B cell (primary cell): ENCODE data around the gene SASH1. TPM values are rescaled to one million over a fixed set of nuclear protein-coding genes. Genes with fewer than 3 reads are reported as not detected.

ENCODE experiments used
- ATAC-seq: fragments of 200-7000 bp; cut with Tn5 transposase; one replicate; pipeline ENCODE4 v1.10.0; 2021; ENCODE audit warnings: low read depth, mild to moderate bottlenecking, moderate number of reproducible peaks, moderate library complexity
- CTCF ChIA-PET: fragments of 350-600 bp; sonication (Branson Sonifier 250); formaldehyde crosslinking; loops from one replicate; lab custom pipeline; 2021; ENCODE audit warnings: antibody characterized with exemption, inconsistent platforms; lab: Charles Lee
- POLR2A ChIA-PET: fragments of 350-600 bp; sonication (Branson Sonifier 250); formaldehyde crosslinking; loops from one replicate; lab custom pipeline; 2021; ENCODE audit warnings: antibody characterized with exemption; lab: Charles Lee
- DNase-seq: peaks from one replicate; pipeline ENCODE4 v3.0.0; 2013
- H2AFZ ChIP-seq: 2 replicates; pipeline ENCODE4 v1.6.1; 2012; ENCODE audit warnings: mild to moderate bottlenecking, low read depth, low read length; ENCODE audit not compliant: insufficient read depth, poor library complexity, severe bottlenecking
- H3K27ac ChIP-seq, 2 donors: 1 replicate in 1 of 2; 2 replicates in 1 of 2; pipeline ENCODE4 v1.5.1; 2012 to 2013; ENCODE audit warnings: low read length in 2 of 2, mild to moderate bottlenecking in 2 of 2, moderate library complexity in 1 of 2
- H3K27me3 ChIP-seq, 4 experiments: fragments of 200-600 bp in 1 of 4; sonication (generic) in 1 of 4; replicated peaks in 1 of 4; 1 replicate in 2 of 4; 2 replicates in 2 of 4; pipeline versions ENCODE4 v1.6.1 to v1.7.0; 2013 to 2016; ENCODE audit warnings: low read length in 3 of 4, mild to moderate bottlenecking in 2 of 4, mixed read lengths in 1 of 4, moderate library complexity in 1 of 4; ENCODE audit not compliant: insufficient read depth in 4 of 4, control insufficient read depth in 3 of 4; ENCODE audit errors: control extremely low read depth in 1 of 4
- H3K36me3 ChIP-seq, 2 experiments: replicated peaks in 1 of 2; 1 replicate in 1 of 2; 2 replicates in 1 of 2; pipeline versions ENCODE4 v1.6.1 to v1.7.1; 2013; ENCODE audit warnings: low read length in 1 of 2; ENCODE audit not compliant: insufficient read depth in 2 of 2, control insufficient read depth in 1 of 2; ENCODE audit errors: control extremely low read depth in 1 of 2, extremely low read depth in 1 of 2
- H3K4me1 ChIP-seq, 2 donors: fragments of 200-600 bp in 1 of 2; sonication (generic) in 1 of 2; 1 replicate in 1 of 2; 2 replicates in 1 of 2; pipeline versions ENCODE4 v1.5.1 to v1.6.1; 2013 to 2017; ENCODE audit warnings: low read length in 2 of 2; ENCODE audit not compliant: control insufficient read depth in 2 of 2, insufficient read depth in 2 of 2
- H3K4me2 ChIP-seq: replicated peaks from 2 replicates; pipeline ENCODE3; 2012; ENCODE audit warnings: mild to moderate bottlenecking, low read depth, low read length; ENCODE audit not compliant: poor library complexity, severe bottlenecking
- H3K4me3 ChIP-seq, 5 experiments: fragments of 200-600 bp in 1 of 5; sonication (generic) in 1 of 5; 1 replicate in 3 of 5; 2 replicates in 2 of 5; pipeline versions ENCODE4 v1.5.1 to v1.7.0; 2011 to 2016; ENCODE audit warnings: low read length in 4 of 5, mild to moderate bottlenecking in 4 of 5, low read depth in 2 of 5, control low read depth in 1 of 5, moderate library complexity in 1 of 5; ENCODE audit not compliant: insufficient read depth in 1 of 5; ENCODE audit errors: control extremely low read depth in 1 of 5, extremely low read depth in 1 of 5
- H3K79me2 ChIP-seq: fragments of 200-600 bp; sonication (generic); one replicate; pipeline ENCODE4 v1.6.0; 2016; ENCODE audit warnings: low read length; ENCODE audit not compliant: control insufficient read depth, insufficient read depth
- H3K9ac ChIP-seq: fragments of 200-600 bp; sonication (generic); 2 replicates; pipeline ENCODE4 v1.6.1; 2017; ENCODE audit warnings: mild to moderate bottlenecking, low read length, moderate library complexity
- H3K9me3 ChIP-seq, 3 donors: one replicate each; pipeline versions ENCODE4 v1.6.1 to v1.7.1; 2013; ENCODE audit warnings: low read length in 2 of 3; ENCODE audit not compliant: control insufficient read depth in 2 of 3, insufficient read depth in 1 of 3; ENCODE audit errors: control extremely low read depth in 1 of 3
- H4K20me1 ChIP-seq: 2 replicates; pipeline ENCODE4 v1.6.0; 2012; ENCODE audit warnings: mild to moderate bottlenecking, low read length; ENCODE audit not compliant: insufficient read depth, control insufficient read depth, poor library complexity, severe bottlenecking
- H3K27ac Mint-ChIP-seq: one replicate; pipeline ENCODE4 v1.8.0; 2021; ENCODE audit warnings: mixed read lengths
- H3K27me3 Mint-ChIP-seq: one replicate; pipeline ENCODE4 v1.8.0; 2021; ENCODE audit warnings: mixed read lengths
- H3K4me1 Mint-ChIP-seq: one replicate; pipeline ENCODE4 v1.8.0; 2021; ENCODE audit warnings: mixed read lengths
- H3K4me3 Mint-ChIP-seq: one replicate; pipeline ENCODE4 v1.8.0; 2021; ENCODE audit warnings: mixed read lengths
- H3K9me3 Mint-ChIP-seq: one replicate; pipeline ENCODE4 v1.8.0; 2022; ENCODE audit warnings: mixed read lengths; ENCODE audit not compliant: insufficient read depth
- EZH2 ChIP-seq: IDR thresholded peaks from 2 replicates; pipeline ENCODE4 v1.6.1; 2012; ENCODE audit warnings: borderline replicate concordance, low read depth, mild to moderate bottlenecking, moderate library complexity, low read length; ENCODE audit not compliant: insufficient read depth, poor library complexity, severe bottlenecking
- WGBS: methylation state at CpG from one replicate; pipeline ENCODE4 v1.1.5; 2013; ENCODE audit warnings: missing lambda C conversion rate; ENCODE audit not compliant: insufficient coverage; 5-methylcytosine and 5-hydroxymethylcytosine counted together
- intact Hi-C: fragments of 100-400 bp; cut with micrococcal nuclease; formaldehyde crosslinking; loops from one replicate; pipeline ENCODE4 v1.10.0; 2022
- polyA plus RNA-seq: library from polyadenylated mRNA; depleted of rRNA; stranded (reverse); fragments of >200 nt; gene quantifications from 2 replicates; pipeline ENCODE4 v1.2.3, GENCODE V29; 2012
- total RNA-seq, 2 donors: library from RNA; stranded (reverse); fragments of 120-200 nt in 1 of 2; gene quantifications; 1 replicate in 1 of 2; 2 replicates in 1 of 2; pipeline versions ENCODE4 v1.2.3 to v1.2.4, GENCODE V29; 2013 to 2022
- TF ChIP-seq, protein P1 (sequence below): fragments of 200-600 bp; IDR thresholded peaks from one replicate; pipeline ENCODE4 v1.8.0; 2022; ENCODE audit warnings: antibody characterized with exemption, mild to moderate bottlenecking

SASH1 gene
- total and polyA plus RNA-seq, 2 donors (not counting 1 experiment from before 2014, with no cell fraction given), result 0.01 to 0.07 TPM

DNA sequence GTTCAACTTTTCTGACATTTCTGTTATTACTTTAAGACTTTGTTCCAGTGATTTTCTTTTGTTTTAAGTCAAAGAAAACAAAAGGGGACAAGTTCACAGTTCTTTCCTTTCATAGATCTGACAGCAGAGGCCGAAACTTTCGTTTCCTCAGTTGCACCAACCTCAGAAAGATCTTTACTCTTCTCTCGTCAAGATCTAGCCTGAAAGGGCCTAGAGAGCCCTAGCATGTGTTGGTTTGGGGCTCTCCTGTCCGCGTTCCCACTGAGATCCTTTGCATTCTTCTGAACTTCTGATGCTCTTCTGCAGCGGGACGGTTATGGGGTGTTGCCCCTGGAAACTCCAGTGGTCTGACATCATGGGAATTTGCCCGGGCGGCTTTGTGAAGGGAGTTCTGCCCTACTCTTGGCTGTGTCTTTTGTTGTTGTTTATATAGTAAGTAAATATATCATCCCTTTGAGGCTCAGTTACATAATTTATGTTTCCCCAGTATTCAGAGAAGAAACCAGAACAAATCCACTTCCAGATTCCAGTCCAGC lies 129.1 kb downstream of the SASH1 start:
- WGBS, result 95% methylated on average over 4 of the region's 9 CpGs

More for the DNA sequence above, 129.1 kb downstream of the SASH1 start:
- Histone ChIP-seq H3K27ac (no peak overlapping the region), H3K4me1 (no peaks in the 10 kb centered on the region), H3K4me2 (no peak overlapping the region), H3K79me2 (no peaks in the 10 kb centered on the region), H3K4me3 (no peak overlapping the region), H3K9ac (no peak overlapping the region), H3K9me3 (no peaks in the 10 kb centered on the region), H4K20me1 (no peaks in the 10 kb centered on the region), H3K36me3 (no peaks in the 10 kb centered on the region), H2AFZ (no peak overlapping the region), H3K27me3 (peaks cover 0 to 14% (median 2%) of the 10 kb centered on the region in 4 experiments)
- CTCF ChIA-PET, result no interaction called here
- Mint-ChIP-seq H3K9me3 (no peaks in the 10 kb centered on the region), H3K4me1 (no peaks in the 10 kb centered on the region), H3K27me3 (peaks cover 43% of the 10 kb centered on the region), H3K27ac (no peak overlapping the region), H3K4me3 (no peak overlapping the region)
- no peak for TF ChIP-seq EZH2
- TF ChIP-seq, protein P1, sequence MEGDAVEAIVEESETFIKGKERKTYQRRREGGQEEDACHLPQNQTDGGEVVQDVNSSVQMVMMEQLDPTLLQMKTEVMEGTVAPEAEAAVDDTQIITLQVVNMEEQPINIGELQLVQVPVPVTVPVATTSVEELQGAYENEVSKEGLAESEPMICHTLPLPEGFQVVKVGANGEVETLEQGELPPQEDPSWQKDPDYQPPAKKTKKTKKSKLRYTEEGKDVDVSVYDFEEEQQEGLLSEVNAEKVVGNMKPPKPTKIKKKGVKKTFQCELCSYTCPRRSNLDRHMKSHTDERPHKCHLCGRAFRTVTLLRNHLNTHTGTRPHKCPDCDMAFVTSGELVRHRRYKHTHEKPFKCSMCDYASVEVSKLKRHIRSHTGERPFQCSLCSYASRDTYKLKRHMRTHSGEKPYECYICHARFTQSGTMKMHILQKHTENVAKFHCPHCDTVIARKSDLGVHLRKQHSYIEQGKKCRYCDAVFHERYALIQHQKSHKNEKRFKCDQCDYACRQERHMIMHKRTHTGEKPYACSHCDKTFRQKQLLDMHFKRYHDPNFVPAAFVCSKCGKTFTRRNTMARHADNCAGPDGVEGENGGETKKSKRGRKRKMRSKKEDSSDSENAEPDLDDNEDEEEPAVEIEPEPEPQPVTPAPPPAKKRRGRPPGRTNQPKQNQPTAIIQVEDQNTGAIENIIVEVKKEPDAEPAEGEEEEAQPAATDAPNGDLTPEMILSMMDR, result no peak
- DNase-seq (no peak), ATAC-seq (no peak)
- intact Hi-C loops, result no loop called here
- POLR2A ChIA-PET, result no interaction called here
